ENCODE results near the gene RPS24.
"Not testable (repeated sequence)": the region's sequence is repeated elsewhere in the genome, so short reads cannot be mapped to it uniquely, and the experiment has no call there.

The RPS24 gene

GRCh38 chr10:78058562-78058961 is 24.9 kb downstream of the RPS24 start:
- no peak for DNase-seq

- no peak for DNase-seq
These were observed 26.4 kb downstream of the RPS24 start for GRCh38 chr10:78059906-78060702.

DNA sequence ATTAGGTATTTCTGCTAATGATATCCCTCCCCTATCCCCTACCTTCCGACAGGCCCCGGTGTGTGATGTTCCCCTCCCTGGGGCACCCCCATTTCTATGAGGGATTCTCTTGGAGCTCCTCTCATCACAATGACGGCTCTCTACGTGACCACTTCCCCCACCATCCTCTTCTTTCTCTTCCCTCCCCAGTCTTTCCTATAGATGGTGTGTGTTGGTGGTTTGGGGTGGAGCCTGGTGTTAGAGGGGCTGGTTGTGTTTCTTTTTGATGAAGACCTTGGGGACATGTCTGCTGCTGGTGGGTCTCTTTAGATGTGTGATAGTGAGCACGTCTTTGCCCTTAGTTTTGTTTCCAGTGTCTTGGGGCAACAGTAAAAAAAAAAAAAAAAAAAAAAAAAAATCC is 28.6 kb downstream of the RPS24 start:
- DNase-seq: no peak

DNA sequence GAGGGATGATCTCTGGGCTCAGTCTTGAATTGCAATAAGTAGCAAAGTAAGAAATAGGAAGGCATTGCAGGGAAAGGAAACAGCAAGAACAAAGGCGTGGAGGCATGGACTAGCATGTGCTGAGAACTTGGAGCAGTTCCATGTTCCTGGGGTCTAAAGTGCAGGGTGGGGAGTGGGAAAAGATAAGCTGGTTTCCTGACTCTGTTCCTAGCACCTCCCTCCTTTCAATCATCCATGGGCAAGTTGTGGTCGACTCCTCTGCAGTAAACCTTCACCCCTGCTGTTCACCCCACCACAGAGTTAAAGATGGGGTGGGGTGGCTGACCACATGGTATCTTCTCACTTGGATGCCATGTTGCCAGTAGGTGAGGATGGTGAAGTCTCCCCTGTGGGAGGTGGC is 29.6 kb downstream of the RPS24 start:
- no peak for DNase-seq

DNA sequence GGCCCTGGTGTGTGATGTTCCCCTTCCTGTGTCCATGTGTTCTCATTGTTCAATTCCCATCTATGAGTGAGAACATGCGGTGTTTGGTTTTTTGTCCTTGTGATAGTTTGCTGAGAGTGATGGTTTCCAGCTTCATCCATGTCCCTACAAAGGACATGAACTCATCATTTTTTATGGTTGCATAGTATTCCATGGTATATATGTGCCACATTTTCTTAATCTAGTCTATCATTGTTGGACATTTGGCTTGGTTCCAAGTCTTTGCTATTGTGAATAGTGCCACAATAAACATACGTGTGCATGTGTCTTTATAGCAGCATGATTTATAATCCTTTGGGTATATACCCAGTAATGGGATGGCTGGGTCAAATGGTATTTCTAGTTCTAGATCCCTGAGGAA is 31.3 kb downstream of the RPS24 start:
- not testable (repeated sequence) for DNase-seq

DNA sequence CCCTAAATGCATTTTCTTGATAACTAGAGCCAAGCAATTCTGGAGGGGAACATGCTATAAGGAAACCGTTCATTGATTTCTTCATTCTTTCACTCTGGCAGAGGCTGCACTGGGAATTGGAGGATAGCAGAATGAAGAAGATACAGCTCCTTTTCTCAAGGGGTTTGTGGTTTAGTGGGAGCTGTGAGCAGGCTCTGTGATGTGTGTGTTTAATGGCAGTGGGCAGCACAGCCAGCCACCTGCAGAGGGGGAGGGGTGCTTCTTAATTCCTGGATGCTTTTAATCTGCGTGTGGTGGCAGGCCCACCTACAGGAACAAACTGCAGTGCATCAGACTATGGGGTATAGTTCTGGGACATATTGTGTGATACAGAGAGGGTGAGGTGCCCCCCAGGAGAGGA is 31.9 kb downstream of the RPS24 start:
- DNase-seq: no peak

DNA sequence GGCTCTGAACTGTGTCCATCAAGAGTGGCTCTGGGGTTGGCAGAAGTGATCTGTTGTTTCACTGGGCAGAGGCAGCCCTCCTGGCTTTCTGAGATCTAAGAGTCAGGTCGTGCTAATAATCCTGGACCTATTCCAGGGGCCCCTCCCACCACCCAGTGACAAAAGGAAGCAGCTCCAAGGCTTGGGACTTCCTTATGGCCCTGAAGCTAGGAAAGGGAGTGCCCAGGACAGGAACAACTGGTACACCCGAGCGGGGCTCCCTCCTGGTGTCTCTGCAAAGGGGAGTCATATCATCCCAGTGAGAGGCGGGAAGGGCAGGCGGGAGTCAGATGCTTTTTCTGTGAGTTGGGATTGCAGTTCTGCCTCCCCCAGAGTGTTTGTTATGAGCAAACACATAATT is 32.3 kb downstream of the RPS24 start:
- DNase-seq: peak; percentile 1

- no peak for DNase-seq
These were observed 33.2 kb downstream of the RPS24 start for GRCh38 chr10:78066728-78067430.

DNA sequence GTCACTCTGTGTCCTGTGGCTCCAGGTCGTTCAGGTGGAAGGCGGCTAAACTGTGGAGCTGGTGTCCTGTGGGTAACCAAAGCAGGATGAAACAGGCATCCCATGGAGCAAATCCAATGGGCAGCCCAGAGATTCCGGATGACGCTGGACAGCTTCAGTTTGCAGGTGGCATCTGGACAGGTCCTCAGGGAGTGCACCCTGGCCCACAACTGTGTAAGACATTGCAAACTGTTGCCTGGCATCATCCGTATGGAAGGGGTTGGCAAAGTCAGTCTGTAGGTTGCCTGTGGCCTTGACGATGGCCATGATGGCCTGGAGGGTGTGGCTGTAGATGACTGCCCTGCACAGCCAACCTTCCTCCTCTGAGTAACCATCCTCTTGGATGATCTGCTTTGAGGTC is 35.5 kb downstream of the RPS24 start:
- DNase-seq: no peak

GRCh38 chr10:78070064-78070463 is 36.4 kb downstream of the RPS24 start:
- DNase-seq: not testable (repeated sequence)

DNA sequence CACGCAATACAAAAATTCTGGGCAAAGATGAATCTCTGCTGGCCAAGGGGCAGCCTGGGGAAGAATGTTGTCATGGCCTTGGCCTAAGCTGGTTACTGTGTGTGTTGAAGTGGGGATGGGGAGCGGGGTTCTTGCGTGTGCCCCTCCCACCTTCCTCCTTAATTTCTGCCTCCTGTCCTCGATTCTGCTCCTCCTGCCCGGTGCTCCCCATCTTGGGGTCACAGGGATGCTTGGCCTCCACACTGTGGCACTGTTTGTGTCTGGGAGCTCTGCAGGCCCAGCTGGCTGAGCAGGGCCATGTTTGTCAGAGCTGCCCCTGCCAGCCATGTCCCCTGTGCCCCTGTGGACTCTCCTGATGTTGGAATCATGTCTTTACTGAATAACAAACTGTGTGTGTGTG is 37.1 kb downstream of the RPS24 start:
- DNase-seq: no peak

DNA sequence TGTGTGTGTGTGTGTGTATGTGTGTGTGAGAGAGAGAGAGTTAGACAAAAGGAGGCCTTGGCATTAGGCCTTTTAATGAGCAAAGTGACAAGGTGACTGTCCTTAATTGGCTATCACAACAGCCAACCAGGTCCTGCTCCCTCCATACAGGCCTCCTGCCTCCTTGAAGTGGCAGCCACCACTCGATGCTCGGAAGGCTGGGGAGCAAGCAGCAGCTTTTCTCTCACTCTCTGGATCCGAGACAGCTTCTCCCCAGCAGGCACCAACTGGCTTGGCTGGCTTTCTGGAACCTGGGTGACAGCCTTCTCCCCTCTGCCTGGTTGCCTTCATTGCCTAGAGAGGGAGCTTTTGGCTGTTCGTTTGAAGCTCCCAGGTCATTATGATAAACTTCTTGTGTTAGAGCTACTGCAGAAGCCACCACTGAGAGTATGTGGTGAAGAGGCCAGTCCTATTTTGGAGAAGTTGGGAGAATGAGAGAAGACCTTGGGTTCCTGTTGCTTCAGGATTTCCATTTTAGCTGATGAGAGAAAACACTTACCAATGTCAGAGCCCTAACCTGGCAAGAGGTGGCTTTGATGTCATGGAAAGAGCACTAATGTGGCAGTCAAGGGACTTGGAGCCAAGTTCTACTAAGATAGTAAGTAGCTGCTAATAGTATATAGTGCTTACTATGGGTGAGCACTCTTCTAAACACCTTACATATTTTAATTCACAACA is 37.6 kb downstream of the RPS24 start:
- DNase-seq: no peak

DNA sequence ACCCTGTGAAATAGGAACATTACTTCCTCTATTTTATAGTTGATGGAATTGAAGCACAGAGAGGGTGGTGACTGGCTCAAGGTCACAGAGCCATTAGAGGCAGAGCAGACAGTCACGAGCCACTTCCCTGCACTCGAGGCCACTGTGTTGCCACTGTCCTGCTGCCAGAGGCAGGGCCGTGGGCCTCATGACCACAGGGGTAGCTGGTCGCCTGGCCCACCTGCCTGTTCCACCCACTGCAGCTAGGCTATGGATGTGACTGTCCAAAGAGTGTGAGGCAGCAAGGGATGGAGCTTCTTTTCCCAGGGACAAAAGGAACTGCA is 38.2 kb downstream of the RPS24 start:
- no peak for DNase-seq

DNA sequence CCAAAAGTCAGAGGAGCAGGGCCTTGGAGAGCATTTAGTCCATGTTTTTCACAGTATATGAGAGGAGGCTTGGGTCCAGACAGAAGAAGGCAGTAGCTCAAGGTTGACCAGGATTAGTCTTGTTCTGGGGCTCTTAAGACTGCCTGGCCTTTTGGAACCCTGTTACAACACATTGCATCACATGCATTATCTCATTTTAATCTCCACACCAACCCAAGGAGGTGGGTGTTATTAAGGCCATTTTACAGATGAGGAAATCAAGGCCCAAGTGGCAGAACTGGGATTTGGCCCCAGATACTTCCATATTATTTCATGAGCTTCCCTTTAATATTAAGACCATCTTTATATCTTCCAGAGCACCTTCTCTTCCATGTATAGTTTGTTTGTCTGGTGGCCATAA is 38.8 kb downstream of the RPS24 start:
- no peak for DNase-seq

GRCh38 chr10:78075806-78076205 is 42.1 kb downstream of the RPS24 start:
- not testable (repeated sequence) for DNase-seq

DNA sequence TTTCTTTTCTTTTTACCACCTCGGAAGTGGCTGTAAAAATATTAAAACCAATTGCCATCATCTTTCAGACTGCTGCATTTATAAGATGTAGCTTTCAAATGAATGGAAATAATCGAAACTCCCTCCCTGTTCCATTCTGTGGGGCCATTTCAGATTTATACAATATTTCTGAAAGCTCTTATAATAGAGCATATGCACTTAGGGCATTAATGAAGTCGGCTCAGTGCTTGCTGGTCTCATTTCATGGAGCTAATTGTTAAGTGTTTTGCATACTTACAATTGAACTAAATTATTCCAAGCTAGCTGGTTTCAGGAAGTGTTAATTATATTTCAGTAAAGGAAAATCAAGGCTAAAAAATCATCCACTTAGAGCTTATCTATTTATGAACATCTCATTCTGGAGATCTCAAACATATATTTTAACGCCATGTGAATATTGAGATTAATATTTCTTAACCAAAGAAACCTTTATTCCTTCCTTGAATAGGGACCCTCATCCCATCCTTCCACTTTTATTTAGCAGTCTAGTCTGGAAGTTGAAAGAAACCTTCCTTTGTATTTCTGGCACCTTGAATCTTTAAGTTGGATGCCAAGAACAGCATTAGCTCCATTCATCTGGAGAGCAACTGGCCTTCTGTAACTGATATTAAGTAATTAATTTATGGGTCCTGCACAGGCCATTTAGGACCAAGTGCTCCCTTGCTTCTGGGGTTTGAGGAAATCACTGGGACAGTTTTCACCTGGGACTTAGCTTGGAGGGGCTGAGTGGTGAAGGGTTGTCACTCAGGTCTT is 45.1 kb downstream of the RPS24 start:
- DNase-seq: no peak

DNA sequence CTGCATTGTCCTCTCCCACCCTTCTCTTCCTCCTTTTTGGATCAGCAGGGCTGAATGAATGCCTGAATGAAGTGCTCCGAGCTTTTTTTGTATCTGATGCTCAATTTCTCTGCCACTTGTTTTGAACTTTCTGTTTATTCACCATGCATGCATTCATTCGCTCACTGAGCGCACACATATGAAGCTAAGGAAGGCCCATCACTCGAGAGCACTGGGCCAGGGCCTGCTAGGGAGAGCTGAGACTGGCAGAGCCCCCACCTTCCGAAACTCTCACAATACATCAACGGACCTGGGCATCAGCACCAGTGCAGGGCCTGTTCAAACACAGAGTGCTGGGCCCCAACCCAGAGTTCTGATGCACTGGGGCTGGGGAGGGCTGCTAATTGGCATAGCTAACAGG is 45.7 kb downstream of the RPS24 start:
- DNase-seq: no peak

- DNase-seq: no peak
These were observed 47.6 kb downstream of the RPS24 start for GRCh38 chr10:78081292-78081691.

DNA sequence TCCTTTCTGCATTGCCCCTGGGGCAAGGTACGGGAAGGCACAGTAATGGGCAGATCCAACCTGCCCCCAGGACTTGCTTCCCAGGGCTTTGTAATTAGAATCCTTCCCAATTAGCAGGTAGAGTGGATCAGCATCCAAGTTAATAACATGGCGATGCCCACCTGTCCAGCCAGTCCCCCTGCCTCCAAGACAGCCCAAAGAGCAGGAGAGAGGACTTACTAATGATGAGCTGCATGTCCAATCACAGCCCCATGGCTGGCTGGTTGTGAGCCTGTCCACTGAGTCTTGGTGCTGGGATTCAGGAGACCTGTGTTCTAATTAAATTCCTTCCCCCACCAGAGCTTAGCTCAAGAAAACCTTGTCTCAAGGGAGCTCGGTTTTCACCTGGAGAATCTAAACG is 49.0 kb downstream of the RPS24 start:
- DNase-seq: no peak
